Sigmoid colon (tissue), 7 donors: ENCODE measurements around the gene FLNA. TPM values are rescaled to one million over a fixed set of nuclear protein-coding genes. Genes with fewer than 3 reads are reported as not detected.

Experiments used
- DNase-seq: peaks from one replicate; pipeline ENCODE4 v3.0.0-alpha.2; 2019
- H3K27ac ChIP-seq, 4 donors: fragments of 200-600 bp; sonication (generic); one replicate each; pipeline ENCODE4 v1.5.1; 2016 to 2019; ENCODE audit warnings: mild to moderate bottlenecking in 1 of 4
- H3K27me3 ChIP-seq, 3 donors: fragments of 200-600 bp; sonication (generic); one replicate each; pipeline ENCODE4 v1.5.1; 2019; ENCODE audit warnings: mild to moderate bottlenecking in 1 of 3
- H3K36me3 ChIP-seq, 4 donors: fragments of 200-600 bp; sonication (generic); one replicate each; pipeline ENCODE4 v1.5.1; 2016 to 2019
- H3K4me1 ChIP-seq, 4 donors: fragments of 200-600 bp; sonication (generic); one replicate each; pipeline ENCODE4 v1.5.1; 2017 to 2019
- H3K4me3 ChIP-seq, 4 donors: fragments of 200-600 bp; sonication (generic); one replicate each; pipeline ENCODE4 v1.5.1; 2017 to 2019; ENCODE audit warnings: mild to moderate bottlenecking in 2 of 4, moderate library complexity in 1 of 4
- H3K9me3 ChIP-seq, 4 donors: fragments of 200-600 bp in 3 of 4; sonication (generic) in 3 of 4; one replicate each; pipeline versions ENCODE4 v1.5.1 to v1.6.1; 2013 to 2019
- EP300 ChIP-seq, 4 donors: sonication (generic); formaldehyde crosslinking; IDR thresholded peaks; one replicate each; pipeline ENCODE4 v1.6.1; 2017; ENCODE audit warnings: antibody characterized with exemption in 4 of 4
- POLR2A ChIP-seq, 2 donors: fragments of 450-650 bp; IDR thresholded peaks; one replicate each; pipeline ENCODE4 v1.6.1; 2016; ENCODE audit warnings: antibody characterized with exemption in 2 of 2, mild to moderate bottlenecking in 2 of 2, moderate library complexity in 2 of 2
- POLR2AphosphoS5 ChIP-seq, 4 donors: sonication (generic); formaldehyde crosslinking; IDR thresholded peaks; one replicate each; pipeline ENCODE4 v1.6.1; 2017; ENCODE audit warnings: antibody characterized with exemption in 4 of 4
- WGBS, 2 donors: extraction: QIAGEN DNeasy Blood & Tissue Kit; methylation state at CpG; one replicate each; pipeline ENCODE4 v1.1.7; 2013; 5-methylcytosine and 5-hydroxymethylcytosine counted together
- intact Hi-C: fragments of 100-400 bp; cut with DNase I; formaldehyde crosslinking; loops from one replicate; pipeline ENCODE4 v1.15.1; 2023
- polyA plus RNA-seq, 3 donors: library from polyadenylated mRNA; stranded (reverse); fragments of 200-250 nt; gene quantifications; one replicate each; pipeline ENCODE4 v1.2.3, GENCODE V29; 2013
- total RNA-seq, 4 donors: library from RNA; depleted of rRNA; stranded (reverse); fragments of >200 nt; gene quantifications; one replicate each; pipeline ENCODE4 v1.1.0, GENCODE V29; 2016
- TF ChIP-seq, protein P1 (sequence below), 4 experiments: fragments of 450-650 bp in 3 of 4; fragments of 200-600 bp in 1 of 4; IDR thresholded peaks; one replicate each; pipeline ENCODE4 v1.5.1; 2016 to 2019; ENCODE audit warnings: antibody characterized with exemption in 4 of 4, mild to moderate bottlenecking in 3 of 4, moderate library complexity in 2 of 4
- donor health status: healthy with polysubstance abuse.
- donor health status: Bipolar disorder and iron deficiency.
- donor health status: healthy.

Gene FLNA
- total and polyA plus RNA-seq, 7 donors = 27.0 to 9,435 (median 2,494) TPM

DNA sequence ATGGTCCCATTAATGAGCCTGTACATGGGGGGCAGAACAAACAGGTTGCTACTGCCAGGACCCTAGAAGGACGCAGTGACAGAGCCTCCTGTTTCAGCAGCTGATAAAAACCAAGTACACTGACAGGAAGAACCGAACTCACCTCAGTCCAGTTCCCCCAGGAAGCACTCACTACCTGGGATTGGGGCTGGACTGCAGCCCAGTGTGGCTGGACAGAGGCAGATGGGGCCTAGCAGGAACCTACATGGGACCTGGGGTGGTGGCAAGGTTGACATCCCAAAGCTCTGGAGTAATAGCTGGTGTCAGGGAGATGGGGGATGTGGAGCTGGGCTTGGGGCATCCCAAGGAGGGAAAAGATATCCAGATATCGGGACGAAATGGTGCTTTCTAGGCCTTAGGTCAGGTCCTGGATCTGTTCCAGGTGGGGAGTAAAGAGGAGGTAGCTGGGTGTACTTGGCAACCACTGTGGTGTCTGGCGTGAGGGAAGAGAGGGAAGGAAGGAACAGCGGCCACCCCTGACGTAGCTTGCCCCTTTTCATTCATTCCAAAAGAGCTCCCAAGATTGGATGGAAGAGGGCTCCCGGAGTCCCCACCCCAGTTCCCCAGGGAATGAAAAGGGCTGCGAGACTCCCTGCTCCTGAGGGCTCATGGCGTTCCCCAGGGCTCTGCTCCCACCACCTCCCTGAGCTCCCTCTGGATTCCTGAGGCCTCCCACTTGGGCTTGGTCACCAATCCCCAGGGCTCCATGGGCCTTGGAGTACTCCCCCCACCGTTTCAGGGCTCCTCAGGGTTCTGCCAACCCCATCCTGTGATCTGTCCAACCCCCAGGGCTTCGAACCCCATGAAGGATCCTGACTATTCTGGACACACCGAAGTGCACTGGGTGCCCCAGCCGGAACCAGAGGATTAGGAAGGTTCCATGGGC, 9.2 kb upstream of the FLNA start:
- peaks cover 0 to 33% (median 23%) of the 10 kb centered on the region in 4 donors for H3K4me1 ChIP-seq
- no peak overlapping the region for H3K4me3 ChIP-seq
- no peaks in the 10 kb centered on the region for H3K9me3 ChIP-seq
- WGBS, 2 donors = 67 to 80% methylated on average over 14 of the region's 14 CpGs
- intact Hi-C loops = no loop called here
- H3K36me3 ChIP-seq = peaks cover 0 to 4% (median 0%) of the 10 kb centered on the region in 4 donors
- peak overlapping the region in 3 of 4 donors; percentile 53 to 100 (median 62) for H3K27ac ChIP-seq
- TF ChIP-seq POLR2AphosphoS5 (IDR thresholded peaks at IDR 0.05) = no peak
- TF ChIP-seq POLR2A (IDR thresholded peaks at IDR 0.05) = no peak
- TF ChIP-seq, protein P1, sequence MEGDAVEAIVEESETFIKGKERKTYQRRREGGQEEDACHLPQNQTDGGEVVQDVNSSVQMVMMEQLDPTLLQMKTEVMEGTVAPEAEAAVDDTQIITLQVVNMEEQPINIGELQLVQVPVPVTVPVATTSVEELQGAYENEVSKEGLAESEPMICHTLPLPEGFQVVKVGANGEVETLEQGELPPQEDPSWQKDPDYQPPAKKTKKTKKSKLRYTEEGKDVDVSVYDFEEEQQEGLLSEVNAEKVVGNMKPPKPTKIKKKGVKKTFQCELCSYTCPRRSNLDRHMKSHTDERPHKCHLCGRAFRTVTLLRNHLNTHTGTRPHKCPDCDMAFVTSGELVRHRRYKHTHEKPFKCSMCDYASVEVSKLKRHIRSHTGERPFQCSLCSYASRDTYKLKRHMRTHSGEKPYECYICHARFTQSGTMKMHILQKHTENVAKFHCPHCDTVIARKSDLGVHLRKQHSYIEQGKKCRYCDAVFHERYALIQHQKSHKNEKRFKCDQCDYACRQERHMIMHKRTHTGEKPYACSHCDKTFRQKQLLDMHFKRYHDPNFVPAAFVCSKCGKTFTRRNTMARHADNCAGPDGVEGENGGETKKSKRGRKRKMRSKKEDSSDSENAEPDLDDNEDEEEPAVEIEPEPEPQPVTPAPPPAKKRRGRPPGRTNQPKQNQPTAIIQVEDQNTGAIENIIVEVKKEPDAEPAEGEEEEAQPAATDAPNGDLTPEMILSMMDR (IDR thresholded peaks at IDR 0.05) = no peak
- TF ChIP-seq EP300 (IDR thresholded peaks at IDR 0.05) = no peak
- peak; percentile 73 for DNase-seq
- no peaks in the 10 kb centered on the region for H3K27me3 ChIP-seq

DNA sequence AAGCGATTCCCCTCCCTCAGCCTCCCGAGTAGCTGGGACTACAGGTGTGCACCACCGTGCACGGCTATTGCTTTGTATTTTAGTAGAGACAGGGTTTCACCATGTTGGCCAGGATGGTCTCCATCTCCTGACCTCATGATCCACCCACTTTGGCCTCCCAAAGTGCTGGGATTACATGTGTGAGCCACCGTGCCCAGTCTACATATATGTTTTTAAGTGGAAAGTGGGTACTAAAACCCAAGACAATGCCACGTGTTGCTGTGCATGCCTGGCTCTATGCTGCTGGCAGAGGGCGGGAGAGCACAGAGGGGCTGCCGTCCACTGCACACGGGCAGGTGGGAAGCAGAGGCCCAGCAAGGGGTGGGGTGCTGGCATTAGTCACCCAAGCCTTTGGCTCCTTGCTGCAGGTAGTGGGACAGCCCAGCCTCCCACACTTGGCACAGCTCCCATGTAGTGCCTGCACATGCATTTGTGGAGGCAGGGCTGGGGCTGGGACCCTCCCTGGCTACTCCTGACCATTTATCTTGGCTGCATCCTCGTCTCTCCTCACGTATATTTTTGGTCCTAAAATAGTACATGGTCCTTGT, 8.1 kb upstream of the FLNA start:
- H3K4me3 ChIP-seq = no peak overlapping the region
- H3K36me3 ChIP-seq = peaks cover 0 to 4% (median 0%) of the 10 kb centered on the region in 4 donors
- H3K27me3 ChIP-seq = no peaks in the 10 kb centered on the region
- 85 to 89% methylated on average over 11 of the region's 11 CpGs for WGBS, 2 donors
- no peak for DNase-seq
- intact Hi-C loops = no loop called here
- H3K27ac ChIP-seq = peak overlapping the region in 2 of 4 donors; percentile 62 to 100
- no peak for TF ChIP-seq EP300 (IDR thresholded peaks at IDR 0.05)
- TF ChIP-seq, protein P1 (IDR thresholded peaks at IDR 0.05) = no peak
- TF ChIP-seq POLR2AphosphoS5 (IDR thresholded peaks at IDR 0.05) = no peak
- no peak for TF ChIP-seq POLR2A (IDR thresholded peaks at IDR 0.05)
- peaks cover 0 to 34% (median 25%) of the 10 kb centered on the region in 4 donors for H3K4me1 ChIP-seq
- no peaks in the 10 kb centered on the region for H3K9me3 ChIP-seq

DNA sequence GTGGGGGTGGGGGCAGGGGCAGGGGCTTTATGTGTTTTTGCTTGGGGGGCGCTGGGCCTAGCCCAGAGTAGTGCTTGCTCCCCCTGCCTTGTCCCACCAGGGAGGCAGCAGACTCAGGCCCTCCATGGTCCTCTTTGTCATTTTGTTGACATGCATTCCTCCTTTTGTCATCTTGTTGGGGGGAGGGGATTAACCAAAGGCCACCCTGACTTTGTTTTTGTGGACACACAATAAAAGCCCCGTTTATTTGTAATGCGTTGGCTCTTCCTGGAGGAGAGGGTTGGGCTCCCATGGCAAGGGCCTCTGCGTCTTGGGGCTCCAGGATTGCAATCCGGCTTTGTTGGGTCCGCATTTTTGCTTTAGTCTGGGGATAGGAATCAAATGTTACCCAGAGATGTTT, 6.8 kb upstream of the FLNA start:
- TF ChIP-seq EP300 (IDR thresholded peaks at IDR 0.05) (no peak), POLR2A (IDR thresholded peaks at IDR 0.05) (no peak), POLR2AphosphoS5 (IDR thresholded peaks at IDR 0.05) (no peak)
- TF ChIP-seq, protein P1 (IDR thresholded peaks at IDR 0.05) = no peak
- Histone ChIP-seq H3K27me3 (no peaks in the 10 kb centered on the region), H3K4me3 (no peak overlapping the region), H3K9me3 (no peaks in the 10 kb centered on the region), H3K36me3 (peaks cover 0 to 4% (median 0%) of the 10 kb centered on the region in 4 donors), H3K27ac (peak overlapping the region in 3 of 4 donors; percentile 90 to 100 (median 95)), H3K4me1 (peaks cover 0 to 46% (median 30%) of the 10 kb centered on the region in 4 donors)
- intact Hi-C loops = no loop called here
- DNase-seq = no peak
- WGBS, 2 donors = 80 to 85% methylated on average over 6 of the region's 6 CpGs

DNA sequence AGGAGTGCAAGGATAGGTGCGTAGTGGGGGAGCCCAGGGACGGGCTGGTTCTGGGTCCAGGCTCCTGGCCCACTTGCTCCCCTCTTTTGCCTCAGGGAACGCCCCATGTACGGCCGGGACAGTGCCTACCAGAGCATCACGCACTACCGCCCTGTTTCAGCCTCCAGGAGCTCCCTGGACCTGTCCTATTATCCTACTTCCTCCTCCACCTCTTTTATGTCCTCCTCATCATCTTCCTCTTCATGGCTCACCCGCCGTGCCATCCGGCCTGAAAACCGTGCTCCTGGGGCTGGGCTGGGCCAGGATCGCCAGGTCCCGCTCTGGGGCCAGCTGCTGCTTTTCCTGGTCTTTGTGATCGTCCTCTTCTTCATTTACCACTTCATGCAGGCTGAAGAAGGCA, 6.4 kb upstream of the FLNA start:
- no peak for DNase-seq
- WGBS, 2 donors = 87 to 94% methylated on average over 14 of the region's 14 CpGs
- Histone ChIP-seq H3K27ac (peak overlapping the region; percentile 90 to 100 (median 96)), H3K4me1 (peaks cover 0 to 48% (median 30%) of the 10 kb centered on the region in 4 donors), H3K36me3 (peaks cover 0 to 4% (median 0%) of the 10 kb centered on the region in 4 donors), H3K4me3 (peak overlapping the region in 3 of 4 donors; percentile 55 to 81 (median 73)), H3K27me3 (no peaks in the 10 kb centered on the region), H3K9me3 (no peaks in the 10 kb centered on the region)
- intact Hi-C loops = no loop called here
- no peak for TF ChIP-seq EP300 (IDR thresholded peaks at IDR 0.05)
- TF ChIP-seq POLR2A (IDR thresholded peaks at IDR 0.05) = no peak
- TF ChIP-seq, protein P1 (IDR thresholded peaks at IDR 0.05) = no peak
- TF ChIP-seq POLR2AphosphoS5 (IDR thresholded peaks at IDR 0.05) = no peak
